Stimulated activated CD8-positive, alpha-beta memory T cell treated with anti-CD3 and anti-CD28 coated beads, Interleukin-12 subunit alpha, Interleukin-12 subunit beta, amount 100 ng/mL, for 24 hours (primary cell): ENCODE measurements around the gene WDFY3.

Experiments
- DNase-seq: peaks from one replicate; pipeline ENCODE4 v3.0.0-alpha.2; 2020; ENCODE audit errors: extremely low read depth

Gene WDFY3

GRCh38 chr4:84792366-84793301 is 173.9 kb downstream of the WDFY3 start:
- DNase-seq, result no peak

- no peak for DNase-seq
These were observed 175.5 kb downstream of the WDFY3 start for GRCh38 chr4:84790769-84791565.

- no peak for DNase-seq
These were observed 180.0 kb downstream of the WDFY3 start for GRCh38 chr4:84786478-84786877.

GRCh38 chr4:84782517-84782916 is 184.0 kb downstream of the WDFY3 start:
- no peak for DNase-seq

GRCh38 chr4:84780719-84781118 is 185.8 kb downstream of the WDFY3 start:
- no peak for DNase-seq

- DNase-seq, result no peak
These were observed 188.4 kb downstream of the WDFY3 start for GRCh38 chr4:84778041-84778440.

- no peak for DNase-seq
These were observed 199.3 kb downstream of the WDFY3 start for GRCh38 chr4:84767168-84767567.

GRCh38 chr4:84753321-84753972 is 213.0 kb downstream of the WDFY3 start:
- DNase-seq, result no peak

GRCh38 chr4:84751707-84752106 is 214.8 kb downstream of the WDFY3 start:
- no peak for DNase-seq

- DNase-seq, result no peak
These were observed 215.6 kb downstream of the WDFY3 start for GRCh38 chr4:84750960-84751283.

GRCh38 chr4:84750260-84750959 is 216.1 kb downstream of the WDFY3 start:
- no peak for DNase-seq

- no peak for DNase-seq
These were observed 226.4 kb downstream of the WDFY3 start for GRCh38 chr4:84740057-84740456.

- DNase-seq, result no peak
These were observed 227.9 kb downstream of the WDFY3 start for GRCh38 chr4:84738622-84739021.

GRCh38 chr4:84737656-84738055 is 228.8 kb downstream of the WDFY3 start:
- DNase-seq, result no peak

GRCh38 chr4:84734037-84734436 is 232.5 kb downstream of the WDFY3 start:
- no peak for DNase-seq

- no peak for DNase-seq
These were observed 233.0 kb downstream of the WDFY3 start for GRCh38 chr4:84733343-84734033.

GRCh38 chr4:84730375-84730774 is 236.1 kb downstream of the WDFY3 start:
- DNase-seq, result no peak

- no peak for DNase-seq
These were observed 239.0 kb downstream of the WDFY3 start for GRCh38 chr4:84727491-84727890.

GRCh38 chr4:84726356-84726755 is 240.1 kb downstream of the WDFY3 start:
- no peak for DNase-seq

GRCh38 chr4:84722720-84723119 is 243.8 kb downstream of the WDFY3 start:
- no peak for DNase-seq

GRCh38 chr4:84719115-84719514 is 247.4 kb downstream of the WDFY3 start:
- no peak for DNase-seq
